SU-DHL-6 (cell line): ENCODE data around the gene TRIM75.

ENCODE experiments used
- H2AFZ ChIP-seq: fragments of 200-600 bp; sonication (generic); 2 replicates; pipeline ENCODE4 v1.6.1; 2014; ENCODE audit warnings: low read depth, mild to moderate bottlenecking, moderate library complexity, mixed read lengths, antibody characterized with exemption, low read length; ENCODE audit not compliant: severe bottlenecking
- H3F3A ChIP-seq: fragments of 200-600 bp; shearing (Covaris generic); 2 replicates; pipeline ENCODE4 v1.6.0; 2016; ENCODE audit warnings: antibody characterized with exemption, mild to moderate bottlenecking; ENCODE audit not compliant: insufficient read depth
- H3K27ac ChIP-seq: fragments of 200-600 bp; sonication (generic); 2 replicates; pipeline ENCODE4 v1.5.1; 2016; ENCODE audit warnings: low read depth, mild to moderate bottlenecking, low read length, moderate library complexity, mixed read lengths
- H3K27me3 ChIP-seq: fragments of 200-600 bp; sonication (generic), shearing (Covaris generic); 2 replicates; pipeline ENCODE4 v1.6.0; 2014; ENCODE audit warnings: mild to moderate bottlenecking, low read length
- H3K36me3 ChIP-seq: fragments of 200-600 bp; sonication (generic); 2 replicates; pipeline ENCODE4 v1.6.1; 2014; ENCODE audit warnings: mild to moderate bottlenecking, low read length, mixed read lengths
- H3K4me2 ChIP-seq: fragments of 300-600, 200-600 bp; shearing (Covaris generic), sonication (generic); 2 replicates; pipeline ENCODE4 v1.6.0; 2014; ENCODE audit warnings: low read length, low read depth, mild to moderate bottlenecking; ENCODE audit not compliant: poor library complexity, severe bottlenecking
- H3K4me3 ChIP-seq: fragments of 200-600 bp; sonication (generic); 2 replicates; pipeline ENCODE4 v1.5.1; 2014; ENCODE audit warnings: antibody characterized with exemption, low read length, mild to moderate bottlenecking, mixed read lengths; ENCODE audit not compliant: insufficient read depth, poor library complexity, severe bottlenecking
- H3K79me2 ChIP-seq: fragments of 200-600 bp; sonication (generic); 2 replicates; pipeline ENCODE4 v1.6.1; 2014; ENCODE audit warnings: mild to moderate bottlenecking, low read length, moderate library complexity; ENCODE audit not compliant: insufficient read depth
- H3K9ac ChIP-seq: fragments of 200-600 bp; sonication (generic); 2 replicates; pipeline ENCODE4 v1.7.0; 2014; ENCODE audit warnings: mild to moderate bottlenecking, low read length
- H3K9me2 ChIP-seq: fragments of 200-600 bp; sonication (generic); replicated peaks from 2 replicates; pipeline ENCODE4 v1.6.1; 2014; ENCODE audit warnings: low read length; ENCODE audit not compliant: insufficient read depth
- H3K9me3 ChIP-seq: fragments of 200-600 bp; sonication (generic); 2 replicates; pipeline ENCODE4 v1.6.1; 2014; ENCODE audit warnings: low read length, mixed read lengths; ENCODE audit not compliant: insufficient read depth
- H4K20me1 ChIP-seq: fragments of 200-600 bp; sonication (generic); 2 replicates; pipeline ENCODE4 v1.6.1; 2014; ENCODE audit warnings: low read depth, mild to moderate bottlenecking, antibody characterized with exemption, low read length, moderate library complexity, mixed read lengths
- EZH2phosphoT487 ChIP-seq: fragments of 200-600 bp; sonication (generic), shearing (Covaris generic); conservative IDR thresholded peaks from 2 replicates; pipeline ENCODE4 v1.6.1; 2018; ENCODE audit warnings: mild to moderate bottlenecking, antibody characterized with exemption, low read length, moderate library complexity, mixed read lengths
- TF ChIP-seq, protein P1 (sequence below): fragments of 200-600 bp; sonication (generic); IDR thresholded peaks from one replicate; pipeline ENCODE4 v1.5.1; 2017; ENCODE audit warnings: antibody characterized with exemption, mild to moderate bottlenecking, low read length, moderate library complexity; ENCODE audit not compliant: insufficient read depth, poor library complexity, severe bottlenecking

The TRIM75 gene

DNA sequence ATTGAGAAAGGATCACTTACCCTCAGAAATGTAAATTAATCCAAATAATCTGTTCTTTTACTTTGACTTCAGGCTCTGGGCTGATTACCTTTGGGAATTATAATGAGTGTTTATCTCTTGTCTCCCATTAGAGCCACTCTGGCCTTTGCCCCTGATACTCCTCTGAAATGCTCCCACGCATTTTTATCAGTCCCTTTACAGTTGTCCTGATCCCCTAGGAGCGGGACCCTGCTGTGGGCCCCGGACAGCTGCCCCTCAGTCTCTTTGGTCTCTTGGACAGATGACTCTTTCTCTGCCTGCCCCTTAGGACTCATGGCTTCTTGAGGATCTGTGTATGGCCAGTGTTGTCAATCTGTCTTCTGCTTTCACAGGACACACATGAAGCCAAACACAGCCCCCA is 1.0 kb upstream of the TRIM75 start:
- H3K36me3 ChIP-seq = no peaks in the 10 kb centered on the region
- TF ChIP-seq, protein P1, sequence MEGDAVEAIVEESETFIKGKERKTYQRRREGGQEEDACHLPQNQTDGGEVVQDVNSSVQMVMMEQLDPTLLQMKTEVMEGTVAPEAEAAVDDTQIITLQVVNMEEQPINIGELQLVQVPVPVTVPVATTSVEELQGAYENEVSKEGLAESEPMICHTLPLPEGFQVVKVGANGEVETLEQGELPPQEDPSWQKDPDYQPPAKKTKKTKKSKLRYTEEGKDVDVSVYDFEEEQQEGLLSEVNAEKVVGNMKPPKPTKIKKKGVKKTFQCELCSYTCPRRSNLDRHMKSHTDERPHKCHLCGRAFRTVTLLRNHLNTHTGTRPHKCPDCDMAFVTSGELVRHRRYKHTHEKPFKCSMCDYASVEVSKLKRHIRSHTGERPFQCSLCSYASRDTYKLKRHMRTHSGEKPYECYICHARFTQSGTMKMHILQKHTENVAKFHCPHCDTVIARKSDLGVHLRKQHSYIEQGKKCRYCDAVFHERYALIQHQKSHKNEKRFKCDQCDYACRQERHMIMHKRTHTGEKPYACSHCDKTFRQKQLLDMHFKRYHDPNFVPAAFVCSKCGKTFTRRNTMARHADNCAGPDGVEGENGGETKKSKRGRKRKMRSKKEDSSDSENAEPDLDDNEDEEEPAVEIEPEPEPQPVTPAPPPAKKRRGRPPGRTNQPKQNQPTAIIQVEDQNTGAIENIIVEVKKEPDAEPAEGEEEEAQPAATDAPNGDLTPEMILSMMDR = no peak
- TF ChIP-seq EZH2phosphoT487 = no peak
- no peak overlapping the region for H3K9ac ChIP-seq
- H3F3A ChIP-seq = no peaks in the 10 kb centered on the region
- no peak overlapping the region for H3K27ac ChIP-seq
- H2AFZ ChIP-seq = no peak overlapping the region
- no peaks in the 10 kb centered on the region for H3K9me2 ChIP-seq
- no peaks in the 10 kb centered on the region for H3K79me2 ChIP-seq
- no peak overlapping the region for H3K4me3 ChIP-seq
- no peaks in the 10 kb centered on the region for H4K20me1 ChIP-seq
- H3K9me3 ChIP-seq = no peaks in the 10 kb centered on the region
- H3K27me3 ChIP-seq = no peaks in the 10 kb centered on the region
- no peak overlapping the region for H3K4me2 ChIP-seq

DNA sequence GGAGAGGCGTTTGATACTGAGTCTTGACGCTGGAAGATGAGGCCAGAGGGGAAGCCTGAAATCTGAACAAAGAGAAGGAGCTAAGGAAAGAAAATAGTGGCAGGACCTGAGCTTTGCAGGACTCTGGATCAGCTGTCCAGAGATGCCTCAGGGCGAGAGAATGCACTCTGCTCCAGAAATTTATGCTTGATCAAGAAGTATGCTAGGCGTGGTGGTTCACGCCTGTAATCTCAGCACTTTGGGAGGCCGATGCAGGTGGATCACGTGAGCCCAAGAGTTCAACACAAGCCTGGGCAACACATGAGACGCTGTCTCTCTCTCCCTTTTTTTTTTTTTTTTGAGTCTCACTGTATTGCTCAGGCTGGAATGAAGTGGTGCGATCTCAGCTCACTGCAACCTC is 1.9 kb downstream of the TRIM75 start:
- no peaks in the 10 kb centered on the region for H4K20me1 ChIP-seq
- H3K9ac ChIP-seq = no peak overlapping the region
- no peaks in the 10 kb centered on the region for H3F3A ChIP-seq
- no peaks in the 10 kb centered on the region for H3K79me2 ChIP-seq
- H3K9me2 ChIP-seq = no peaks in the 10 kb centered on the region
- no peak overlapping the region for H3K4me2 ChIP-seq
- H3K9me3 ChIP-seq = no peaks in the 10 kb centered on the region
- no peaks in the 10 kb centered on the region for H3K27me3 ChIP-seq
- no peak overlapping the region for H3K27ac ChIP-seq
- no peak overlapping the region for H3K4me3 ChIP-seq
- no peak overlapping the region for H2AFZ ChIP-seq
- H3K36me3 ChIP-seq = no peaks in the 10 kb centered on the region
- TF ChIP-seq, protein P1 = no peak

DNA sequence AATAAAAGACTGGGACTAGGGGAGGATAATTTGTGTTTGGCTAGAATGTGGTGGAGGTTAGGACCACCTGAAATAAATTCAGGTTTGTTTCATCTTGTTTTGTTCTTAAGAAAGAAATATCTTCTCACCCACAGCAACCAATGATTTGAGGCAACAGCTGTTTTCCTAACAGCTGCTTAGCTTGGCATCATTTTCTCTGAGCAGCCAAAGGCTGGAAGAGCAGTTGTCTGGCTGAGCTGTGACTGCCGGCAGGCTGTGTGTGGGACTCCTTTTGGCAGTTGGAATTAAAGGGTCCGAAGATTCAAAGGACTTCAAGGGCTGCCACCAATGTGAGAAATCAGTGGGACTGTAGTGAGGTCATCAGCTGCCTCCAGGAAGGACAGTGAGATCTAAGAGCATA is 5.0 kb downstream of the TRIM75 start:
- Histone ChIP-seq H3K9ac (no peak overlapping the region), H3K79me2 (no peaks in the 10 kb centered on the region), H3K9me2 (no peaks in the 10 kb centered on the region), H3F3A (no peaks in the 10 kb centered on the region), H3K4me3 (no peak overlapping the region), H3K9me3 (no peaks in the 10 kb centered on the region), H3K4me2 (no peak overlapping the region), H3K36me3 (no peaks in the 10 kb centered on the region), H2AFZ (no peak overlapping the region), H3K27ac (no peak overlapping the region), H4K20me1 (no peaks in the 10 kb centered on the region), H3K27me3 (no peaks in the 10 kb centered on the region)
- TF ChIP-seq, protein P1 = no peak
- no peak for TF ChIP-seq EZH2phosphoT487

DNA sequence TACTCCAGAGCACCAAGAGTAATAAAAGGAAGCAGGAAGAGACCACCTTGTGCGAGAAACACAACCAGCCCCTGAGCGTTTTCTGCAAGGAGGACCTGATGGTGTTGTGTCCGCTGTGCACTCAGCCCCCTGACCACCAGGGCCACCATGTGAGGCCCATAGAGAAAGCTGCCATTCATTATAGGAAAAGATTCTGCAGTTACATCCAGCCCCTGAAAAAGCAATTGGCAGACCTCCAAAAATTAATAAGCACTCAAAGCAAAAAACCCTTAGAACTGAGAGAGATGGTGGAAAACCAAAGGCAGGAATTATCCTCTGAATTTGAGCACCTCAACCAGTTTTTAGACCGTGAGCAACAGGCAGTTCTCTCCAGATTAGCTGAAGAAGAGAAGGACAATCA is 5.7 kb downstream of the TRIM75 start:
- no peaks in the 10 kb centered on the region for H3K27me3 ChIP-seq
- H3K36me3 ChIP-seq = no peaks in the 10 kb centered on the region
- no peaks in the 10 kb centered on the region for H3K79me2 ChIP-seq
- H3K4me2 ChIP-seq = no peak overlapping the region
- H3F3A ChIP-seq = no peaks in the 10 kb centered on the region
- no peaks in the 10 kb centered on the region for H3K9me3 ChIP-seq
- H3K4me3 ChIP-seq = no peak overlapping the region
- no peak overlapping the region for H2AFZ ChIP-seq
- no peaks in the 10 kb centered on the region for H3K9me2 ChIP-seq
- no peaks in the 10 kb centered on the region for H4K20me1 ChIP-seq
- H3K27ac ChIP-seq = no peak overlapping the region
- H3K9ac ChIP-seq = no peak overlapping the region
- TF ChIP-seq EZH2phosphoT487 = no peak
- TF ChIP-seq, protein P1 = no peak
